ENCODE results near the gene ZNF593OS.

ZNF593OS gene

DNA sequence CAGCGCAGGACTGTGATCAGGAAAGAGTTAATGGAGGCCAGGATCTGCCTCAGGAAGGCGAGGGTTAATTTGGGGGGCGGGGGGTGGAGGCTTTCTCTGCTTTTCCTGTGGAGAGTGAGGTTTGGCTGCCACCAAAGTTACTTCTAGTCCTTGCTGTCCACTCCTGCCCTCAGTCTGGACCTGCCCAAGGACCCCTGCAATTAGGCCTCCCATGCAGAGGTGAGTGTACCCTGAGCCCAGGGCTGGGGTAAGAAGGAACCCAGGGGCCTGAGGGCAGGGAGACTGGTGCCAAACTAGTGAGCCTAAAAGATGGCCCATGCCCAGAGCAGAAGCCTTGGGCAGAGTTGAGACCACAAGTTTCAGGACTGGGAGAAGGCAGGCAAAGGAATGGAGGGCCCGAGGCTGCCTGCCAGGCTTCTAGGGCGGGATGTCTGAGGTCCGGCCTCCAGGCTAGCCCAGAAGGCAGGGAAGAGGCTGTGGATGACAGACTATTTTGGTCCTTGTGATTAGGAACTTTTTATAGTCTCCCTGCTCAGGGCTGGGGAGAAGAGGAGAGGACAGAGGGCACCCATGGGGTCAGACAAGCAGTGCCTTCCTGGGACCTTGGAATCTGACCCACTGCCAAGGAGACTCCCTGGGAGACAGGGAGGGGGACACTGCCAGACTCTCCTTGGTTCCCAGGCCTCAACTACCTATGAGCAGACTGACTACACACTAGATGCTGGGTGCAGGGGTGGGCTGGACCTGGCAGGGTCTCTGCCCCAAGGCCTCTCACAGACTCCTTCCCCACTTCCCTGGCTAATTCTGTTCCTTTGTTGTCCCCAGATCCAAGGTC, 12.5 kb downstream of the ZNF593OS start, which contains the start of gene FAM110D:
FAM110D (plus strand) TSS at position 172 of the 835 bp plus-strand sequence. CDS start 2,213 bp downstream, outside the sequence.
- DNase-seq (ENCODE audit: low read depth), result no peak

DNA sequence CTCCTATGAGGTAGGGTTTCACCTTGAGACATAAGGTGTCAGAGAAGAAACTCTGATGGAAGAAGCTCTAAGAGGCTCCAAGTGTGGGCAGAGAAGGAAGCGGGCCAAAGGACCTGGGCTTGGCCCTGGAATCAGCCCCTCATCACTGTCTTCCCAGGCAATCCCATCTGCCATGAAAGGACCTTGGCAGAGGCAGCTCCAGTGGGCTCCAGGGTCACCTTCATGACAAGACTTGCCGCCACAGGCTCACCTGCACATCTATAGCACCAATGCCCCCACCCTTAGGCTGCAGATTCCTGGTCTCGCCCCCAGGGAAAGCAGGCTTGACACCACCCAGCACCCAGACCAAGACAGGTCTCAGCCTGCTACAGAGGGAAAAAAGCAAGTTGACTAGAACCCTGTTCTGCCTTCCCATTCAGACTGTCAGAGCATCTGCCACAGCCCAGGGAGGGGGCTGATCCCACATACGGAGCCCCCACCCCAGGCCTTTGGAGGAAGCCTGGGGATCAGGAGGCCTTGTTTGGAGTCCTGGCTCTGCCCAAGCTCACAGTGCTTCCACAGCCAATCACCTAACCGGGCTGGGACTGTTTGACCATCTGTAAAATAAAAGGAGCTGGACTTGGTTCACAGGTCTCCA, 13.2 kb downstream of the ZNF593OS start:
- DNase-seq (ENCODE audit: low read depth), result no peak

DNA sequence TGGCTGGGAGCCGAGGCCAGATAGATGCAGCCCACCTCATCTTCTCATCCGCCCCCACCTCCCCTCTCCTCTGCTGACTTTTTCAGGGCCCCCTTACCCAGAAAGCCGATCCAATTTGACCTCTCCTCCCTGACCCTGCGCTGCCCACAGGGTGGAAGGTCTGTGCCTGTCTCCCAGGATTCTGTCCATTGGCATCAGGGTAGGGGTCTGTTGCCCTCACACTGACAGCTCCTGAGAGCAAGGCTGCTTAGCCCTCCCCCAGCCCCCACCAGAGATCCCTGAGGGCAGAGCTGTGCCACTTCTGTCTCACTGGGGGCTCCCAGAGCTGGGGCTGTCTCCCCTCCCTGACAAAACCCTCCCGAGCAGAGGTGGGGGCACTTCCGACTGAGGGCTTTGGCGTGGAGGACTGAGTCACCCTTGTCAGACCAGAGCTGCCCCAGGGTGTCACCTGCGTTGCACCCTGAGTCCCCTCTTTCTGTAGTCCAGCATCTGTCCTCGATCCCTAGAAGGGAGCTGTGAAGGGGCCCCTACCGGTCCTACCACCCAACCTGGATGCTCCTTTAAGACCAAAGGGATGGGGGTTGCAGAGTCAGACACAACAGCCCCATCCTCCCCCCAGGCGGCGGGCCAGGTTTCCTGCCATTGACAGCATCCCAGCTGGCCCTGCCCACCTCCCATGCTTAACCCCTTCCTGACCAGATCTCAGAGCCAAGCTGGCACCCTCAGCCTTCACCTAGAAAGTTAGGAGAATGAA, 15.2 kb downstream of the ZNF593OS start:
- DNase-seq (ENCODE audit: low read depth), result no peak

DNA sequence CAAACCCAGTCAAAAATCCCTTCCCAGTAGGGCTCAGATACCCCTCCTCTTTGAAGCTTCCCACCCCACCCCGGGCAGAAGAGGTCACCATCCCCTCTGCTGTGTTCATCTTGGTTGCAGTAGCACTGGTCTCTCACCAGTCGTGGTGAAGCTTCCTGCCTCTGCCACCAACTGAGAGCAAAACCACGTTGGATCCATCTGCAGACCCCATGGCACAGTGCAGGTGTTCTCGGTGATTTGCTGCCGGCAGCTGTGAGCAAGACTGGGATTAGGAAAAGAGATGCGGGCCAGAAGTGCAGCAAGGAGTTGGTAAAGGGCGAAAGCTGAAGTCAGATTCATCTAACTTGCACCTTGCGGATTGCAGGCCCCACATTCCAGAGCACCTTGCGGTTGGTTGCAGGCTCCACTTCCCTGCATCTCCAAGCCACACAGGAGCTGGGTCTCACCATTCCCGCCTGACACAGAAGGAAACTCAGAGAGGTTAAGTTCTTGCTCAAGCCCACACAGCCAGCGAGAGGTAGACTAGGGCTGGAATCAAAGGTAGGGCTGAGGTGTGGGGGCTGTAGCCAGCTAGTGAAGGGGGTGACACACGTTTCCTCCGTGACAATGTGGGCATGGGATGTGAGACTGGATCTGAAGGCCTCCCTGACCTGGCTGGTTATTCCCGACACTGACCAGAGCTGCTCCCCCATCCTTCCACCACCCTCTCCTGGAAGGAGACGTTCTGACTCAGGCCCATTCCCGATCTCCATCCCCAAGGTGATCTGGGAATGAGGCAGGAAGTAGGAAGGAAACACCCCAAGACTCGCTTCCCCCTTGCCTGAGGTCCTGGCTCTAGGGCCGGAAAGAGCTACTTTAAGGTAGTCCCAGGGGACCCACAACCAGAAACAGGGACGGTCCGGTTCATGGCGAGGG, 16.0 kb downstream of the ZNF593OS start:
- no peak for DNase-seq (ENCODE audit: low read depth)

- DNase-seq (ENCODE audit: low read depth), result no peak
These were observed 16.9 kb downstream of the ZNF593OS start for GRCh38 chr1:26154750-26155149.

DNA sequence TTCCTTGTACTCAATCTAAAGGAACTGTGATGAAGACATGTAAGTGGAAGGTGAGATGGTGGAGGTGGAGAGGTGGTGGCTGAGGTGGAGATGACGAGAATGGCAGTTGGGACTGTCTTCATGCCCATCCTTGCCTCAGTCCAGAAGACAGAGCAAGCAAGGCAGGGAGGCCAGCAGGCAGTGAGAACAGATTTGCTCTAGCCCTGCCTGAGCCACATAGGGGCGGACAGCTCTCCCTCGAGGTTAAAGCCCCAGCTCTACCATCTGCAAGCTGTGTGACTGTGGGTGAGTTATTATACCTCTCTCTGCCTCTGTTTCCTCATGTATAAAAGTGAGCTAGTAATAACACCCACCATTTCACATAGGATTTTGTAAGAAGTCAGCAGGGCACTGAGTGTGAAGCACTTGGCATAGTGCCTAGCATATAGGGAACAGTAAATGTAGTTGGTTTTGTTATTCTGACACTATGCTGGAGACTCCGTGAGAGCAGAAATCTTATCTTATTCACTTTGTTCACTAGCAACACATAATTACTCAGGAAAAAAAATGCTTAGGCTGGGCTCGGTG, 17.6 kb downstream of the ZNF593OS start:
- DNase-seq (ENCODE audit: low read depth), result no peak

- no peak for DNase-seq (ENCODE audit: low read depth)
These were observed 22.7 kb downstream of the ZNF593OS start for GRCh38 chr1:26148887-26149286.

GRCh38 chr1:26145960-26146294, 25.7 kb downstream of the ZNF593OS start:
- no peak for DNase-seq (ENCODE audit: low read depth)

GRCh38 chr1:26145041-26145959, 26.3 kb downstream of the ZNF593OS start:
- DNase-seq (ENCODE audit: low read depth), result peak; percentile 64

GRCh38 chr1:26142159-26142558, 29.5 kb downstream of the ZNF593OS start:
- no peak for DNase-seq (ENCODE audit: low read depth)

- no peak for DNase-seq (ENCODE audit: low read depth)
These were observed 32.6 kb downstream of the ZNF593OS start for GRCh38 chr1:26138974-26139558.

DNA sequence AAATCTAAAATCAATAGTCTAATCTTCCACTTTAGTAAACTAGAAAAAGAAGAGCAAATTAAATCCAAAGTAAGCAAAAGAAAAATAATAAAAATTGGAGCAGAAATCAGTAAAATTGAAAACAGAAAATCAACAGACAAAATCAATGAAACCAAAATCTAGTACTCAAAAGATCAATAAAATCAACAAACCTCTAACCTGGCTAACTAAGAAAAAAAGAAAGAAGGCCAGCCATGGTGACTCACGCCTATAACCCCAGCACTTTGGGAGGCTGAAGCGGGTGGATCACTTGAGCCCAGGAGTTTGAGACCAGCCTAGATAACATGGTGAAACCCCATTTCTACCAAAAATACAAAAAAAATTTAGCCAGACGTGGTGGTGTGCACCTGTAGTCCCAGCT, 37.2 kb downstream of the ZNF593OS start:
- DNase-seq (ENCODE audit: low read depth), result no peak

- DNase-seq (ENCODE audit: low read depth), result no peak
These were observed 38.8 kb downstream of the ZNF593OS start for GRCh38 chr1:26132834-26133167.

- DNase-seq (ENCODE audit: low read depth), result no peak
These were observed 39.4 kb downstream of the ZNF593OS start for GRCh38 chr1:26132128-26132833.

- no peak for DNase-seq (ENCODE audit: low read depth)
These were observed 40.9 kb downstream of the ZNF593OS start for GRCh38 chr1:26130695-26131094.

- no peak for DNase-seq (ENCODE audit: low read depth)
These were observed 41.9 kb downstream of the ZNF593OS start for GRCh38 chr1:26129778-26130177.

- no peak for DNase-seq (ENCODE audit: low read depth)
These were observed 44.1 kb downstream of the ZNF593OS start for GRCh38 chr1:26127235-26128163.

All from activated T-helper 1 cell treated with Interleukin-2 at 50 U/mL for 16 hours (primary cell).